Activated CD4-positive, alpha-beta T cell treated with anti-CD3 and anti-CD28 coated beads, Interleukin-2, amount 10 ng/mL, durations not matched to agents 7 days and 5 days (primary cell): Measurements from ENCODE around the gene CBR3. TPM values are rescaled to one million over a fixed set of nuclear protein-coding genes. Genes with fewer than 3 reads are reported as not detected.
"Not testable (repeated sequence)": the region's sequence is repeated elsewhere in the genome, so short reads cannot be mapped to it uniquely, and the experiment has no call there.

ENCODE experiments used
- CTCF ChIA-PET: fragments of 350-600 bp; sonication (Branson Sonifier 250); formaldehyde crosslinking; loops from one replicate; lab custom pipeline; 2021; ENCODE audit warnings: antibody characterized with exemption; lab: Charles Lee
- POLR2A ChIA-PET: fragments of 350-600 bp; sonication (Branson Sonifier 250); formaldehyde crosslinking; loops from one replicate; lab custom pipeline; 2021; ENCODE audit warnings: antibody characterized with exemption; lab: Charles Lee
- DNase-seq: peaks from one replicate; pipeline ENCODE4 v3.0.0-alpha.2; 2020
- H3K27ac Mint-ChIP-seq: one replicate; pipeline ENCODE4 v1.8.0; 2021; ENCODE audit warnings: mild to moderate bottlenecking, moderate library complexity, mixed read lengths
- H3K27me3 Mint-ChIP-seq: one replicate; pipeline ENCODE4 v1.8.0; 2021; ENCODE audit warnings: mixed read lengths
- H3K36me3 Mint-ChIP-seq: one replicate; pipeline ENCODE4 v1.8.0; 2021; ENCODE audit warnings: low read depth, mixed read lengths
- H3K4me1 Mint-ChIP-seq: one replicate; pipeline ENCODE4 v1.8.0; 2021; ENCODE audit warnings: mixed read lengths
- H3K4me3 Mint-ChIP-seq: one replicate; pipeline ENCODE4 v1.8.0; 2021; ENCODE audit warnings: mild to moderate bottlenecking, moderate library complexity, mixed read lengths
- H3K9me3 Mint-ChIP-seq: one replicate; pipeline ENCODE4 v1.8.0; 2021; ENCODE audit warnings: mixed read lengths
- total RNA-seq, 2 experiments: library from RNA; stranded (reverse); gene quantifications; one replicate each; pipeline ENCODE4 v1.2.3, GENCODE V29; 2021

The CBR3 gene
- total RNA-seq, 2 experiments from 2014 or later, result 24.4 to 30.9 TPM

DNA sequence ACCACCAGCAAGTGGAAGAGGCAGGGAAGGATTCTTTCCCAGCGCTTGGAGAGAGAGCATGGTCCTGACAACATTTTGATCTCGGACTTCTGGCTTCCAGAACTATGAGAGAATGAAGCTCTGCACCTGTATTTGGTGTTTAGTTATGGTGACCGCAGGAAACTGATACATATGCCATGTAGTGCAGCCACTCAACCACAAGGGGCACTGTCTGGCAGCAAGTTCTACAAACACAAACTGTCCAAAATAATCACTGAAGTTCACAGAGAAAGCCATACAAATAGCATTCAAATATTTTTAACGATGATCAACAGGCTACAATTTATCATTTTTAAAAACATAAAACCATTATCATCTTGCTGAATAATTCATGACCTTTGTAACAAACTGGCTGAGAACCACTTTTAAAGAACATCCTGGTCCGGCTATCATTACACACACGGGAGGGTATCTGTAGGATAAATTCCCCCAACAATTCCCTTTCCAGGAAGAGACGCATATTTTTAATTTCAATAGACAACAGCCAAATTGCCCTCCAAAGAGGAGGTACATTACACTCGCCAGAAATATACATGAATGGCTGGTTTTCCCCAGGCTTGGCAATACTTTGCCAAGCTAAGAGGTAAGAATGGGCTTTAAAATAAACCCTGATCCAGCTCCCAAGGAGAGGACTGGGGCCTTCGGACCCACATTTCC is 9.2 kb upstream of the CBR3 start:
- peaks cover 6% of the 10 kb centered on the region for H3K27me3 Mint-ChIP-seq
- DNase-seq, result peak; percentile 69
- CTCF ChIA-PET, result interaction anchor here (1.1 to 1.6 kb wide), 2 partner anchors 9 to 25 kb away, joined by 3 to 7 read pairs; no protein-coding TSS in a partner anchor
- H3K9me3 Mint-ChIP-seq, result no peaks in the 10 kb centered on the region
- H3K27ac Mint-ChIP-seq, result no peak overlapping the region
- H3K4me1 Mint-ChIP-seq, result peaks cover 26% of the 10 kb centered on the region
- POLR2A ChIA-PET, result no interaction called here
- H3K4me3 Mint-ChIP-seq, result no peak overlapping the region
- peaks cover under 1% of the 10 kb centered on the region for H3K36me3 Mint-ChIP-seq

DNA sequence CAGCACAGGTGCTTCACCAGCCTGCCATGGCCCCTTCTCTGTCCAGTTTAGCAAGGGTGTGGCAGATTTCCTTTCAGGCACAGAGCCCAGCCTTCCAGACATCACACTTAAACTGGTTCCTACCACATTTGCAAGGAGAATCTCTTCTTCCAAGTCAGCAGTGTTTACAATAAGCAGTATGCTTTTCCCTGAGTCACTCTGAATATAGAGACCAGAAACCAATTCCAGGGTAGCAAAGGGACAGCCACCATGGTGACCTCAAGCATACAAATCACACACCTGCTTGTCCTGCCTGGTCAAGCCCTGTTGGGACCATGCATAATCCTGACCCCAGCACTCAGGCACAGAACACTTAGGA is 8.7 kb upstream of the CBR3 start:
- Mint-ChIP-seq H3K36me3 (peaks cover 5% of the 10 kb centered on the region), H3K27me3 (peaks cover 6% of the 10 kb centered on the region), H3K4me3 (no peak overlapping the region), H3K9me3 (no peaks in the 10 kb centered on the region), H3K27ac (no peak overlapping the region), H3K4me1 (peaks cover 30% of the 10 kb centered on the region)
- ChIA-PET CTCF (interaction anchor here (1.7 kb wide), 1 partner anchor 11 kb away, joined by 6 read pairs; no protein-coding TSS in a partner anchor), POLR2A (no interaction called here)
- no peak for DNase-seq

GRCh38 chr21:36126621-36127110 is 8.2 kb upstream of the CBR3 start:
- ChIA-PET POLR2A (no interaction called here), CTCF (interaction anchor here (0.5 to 1.7 kb wide), 2 partner anchors 11 to 96 kb away, joined by 3 to 6 read pairs; no protein-coding TSS in a partner anchor)
- Mint-ChIP-seq H3K36me3 (peaks cover 5% of the 10 kb centered on the region), H3K4me1 (peaks cover 30% of the 10 kb centered on the region), H3K9me3 (no peaks in the 10 kb centered on the region), H3K27me3 (peaks cover 4% of the 10 kb centered on the region), H3K4me3 (no peak overlapping the region), H3K27ac (no peak overlapping the region)
- DNase-seq, result no peak

GRCh38 chr21:36127250-36127904 is 7.5 kb upstream of the CBR3 start:
- no peaks in the 10 kb centered on the region for H3K9me3 Mint-ChIP-seq
- no peak for DNase-seq
- no peak overlapping the region for H3K4me3 Mint-ChIP-seq
- H3K36me3 Mint-ChIP-seq, result peaks cover 9% of the 10 kb centered on the region
- peak overlapping the region; percentile 9 for H3K27ac Mint-ChIP-seq
- H3K4me1 Mint-ChIP-seq, result peaks cover 35% of the 10 kb centered on the region
- CTCF ChIA-PET, result interaction anchor here (0.7 to 1.7 kb wide), 2 partner anchors 12 to 14 kb away, joined by 3 to 6 read pairs; no protein-coding TSS in a partner anchor
- peaks cover 4% of the 10 kb centered on the region for H3K27me3 Mint-ChIP-seq
- POLR2A ChIA-PET, result no interaction called here

DNA sequence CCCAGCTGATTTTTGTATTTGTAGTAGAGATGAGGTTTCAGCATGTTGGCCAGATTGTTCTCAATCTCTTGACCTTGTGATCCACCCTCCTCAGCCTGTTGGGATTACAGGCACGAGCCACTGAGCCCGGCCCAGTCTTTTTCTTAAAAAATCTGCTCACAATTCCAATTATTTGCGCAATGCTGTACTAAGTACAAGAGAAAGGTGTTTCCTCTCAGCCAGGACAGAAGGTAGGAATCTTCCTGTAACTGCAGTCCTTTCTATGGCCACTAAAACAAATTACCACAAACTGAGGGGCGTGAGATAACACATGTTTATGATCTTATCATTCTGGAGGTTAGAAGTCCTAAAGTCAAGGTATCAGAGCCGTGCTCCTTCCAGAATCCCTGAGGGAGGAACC is 6.9 kb upstream of the CBR3 start:
- no peak overlapping the region for H3K4me3 Mint-ChIP-seq
- H3K9me3 Mint-ChIP-seq, result no peaks in the 10 kb centered on the region
- peaks cover 11% of the 10 kb centered on the region for H3K36me3 Mint-ChIP-seq
- DNase-seq, result no peak
- H3K27ac Mint-ChIP-seq, result peak overlapping the region; percentile 33
- CTCF ChIA-PET, result interaction anchor here (1.7 kb wide), 1 partner anchor 13 kb away, joined by 6 read pairs; no protein-coding TSS in a partner anchor
- peaks cover 35% of the 10 kb centered on the region for H3K4me1 Mint-ChIP-seq
- peaks cover 4% of the 10 kb centered on the region for H3K27me3 Mint-ChIP-seq
- POLR2A ChIA-PET, result no interaction called here

GRCh38 chr21:36129219-36129618 is 5.7 kb upstream of the CBR3 start:
- H3K4me1 Mint-ChIP-seq, result peaks cover 40% of the 10 kb centered on the region
- POLR2A ChIA-PET, result no interaction called here
- H3K4me3 Mint-ChIP-seq, result peak overlapping the region; percentile 23
- H3K27me3 Mint-ChIP-seq, result peaks cover 4% of the 10 kb centered on the region
- H3K27ac Mint-ChIP-seq, result peak overlapping the region; percentile 37
- no peaks in the 10 kb centered on the region for H3K9me3 Mint-ChIP-seq
- H3K36me3 Mint-ChIP-seq, result peaks cover 11% of the 10 kb centered on the region
- CTCF ChIA-PET, result interaction anchor here (1.1 kb wide), 1 partner anchor 131 kb away, joined by 3 read pairs; no protein-coding TSS in a partner anchor
- DNase-seq, result no peak

DNA sequence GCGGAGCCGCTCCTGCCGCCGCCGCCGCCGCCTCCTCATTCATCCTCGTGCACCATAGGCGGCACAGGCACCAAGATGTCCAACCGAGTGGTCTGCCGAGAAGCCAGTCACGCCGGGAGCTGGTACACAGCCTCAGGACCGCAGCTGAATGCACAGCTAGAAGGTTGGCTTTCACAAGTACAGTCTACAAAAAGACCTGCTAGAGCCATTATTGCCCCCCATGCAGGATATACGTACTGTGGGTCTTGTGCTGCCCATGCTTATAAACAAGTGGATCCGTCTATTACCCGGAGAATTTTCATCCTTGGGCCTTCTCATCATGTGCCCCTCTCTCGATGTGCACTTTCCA is 4.5 kb upstream of the CBR3 start:
- CTCF ChIA-PET, result not testable (repeated sequence)

GRCh38 chr21:36130839-36131238 is 4.0 kb upstream of the CBR3 start:
- peak overlapping the region; percentile 77 for H3K4me3 Mint-ChIP-seq
- H3K9me3 Mint-ChIP-seq, POLR2A ChIA-PET, DNase-seq, H3K27me3 Mint-ChIP-seq, H3K27ac Mint-ChIP-seq, CTCF ChIA-PET: not testable (repeated sequence)
- H3K4me1 Mint-ChIP-seq, result peaks cover 40% of the 10 kb centered on the region
- peaks cover 11% of the 10 kb centered on the region for H3K36me3 Mint-ChIP-seq

More for the DNA sequence above, 4.5 kb upstream of the CBR3 start:
- H3K27me3 Mint-ChIP-seq, POLR2A ChIA-PET, H3K9me3 Mint-ChIP-seq, DNase-seq: not testable (repeated sequence)
- Mint-ChIP-seq H3K27ac (peak overlapping the region; percentile 68), H3K4me3 (peak overlapping the region; percentile 77), H3K4me1 (peaks cover 43% of the 10 kb centered on the region), H3K36me3 (peaks cover 11% of the 10 kb centered on the region)

DNA sequence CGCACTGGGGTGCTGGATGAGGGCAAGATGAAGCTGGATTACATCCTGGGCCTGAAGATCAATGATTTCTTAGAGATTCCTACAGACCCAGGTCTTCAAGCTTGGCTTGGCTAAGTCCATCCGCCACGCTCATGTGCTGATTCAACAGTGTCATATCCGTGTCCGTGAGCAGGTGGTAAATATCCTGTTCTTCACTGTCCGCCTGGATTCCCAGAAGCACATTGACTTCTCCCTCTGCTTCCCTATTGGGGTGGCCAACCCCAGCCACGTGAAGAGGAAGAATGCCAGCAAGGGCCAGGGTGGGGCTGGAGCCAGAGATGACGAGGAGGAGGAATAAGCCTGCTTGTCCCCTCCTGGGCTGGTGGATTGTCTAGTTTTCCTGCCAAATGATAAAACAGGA is 2.2 kb upstream of the CBR3 start:
- CTCF ChIA-PET, result interaction anchor here (0.8 kb wide), 1 partner anchor 14 kb away, joined by 3 read pairs; no protein-coding TSS in a partner anchor
- H3K27ac Mint-ChIP-seq, result no peak overlapping the region
- peaks cover 2% of the 10 kb centered on the region for H3K27me3 Mint-ChIP-seq
- H3K4me1 Mint-ChIP-seq, result peaks cover 51% of the 10 kb centered on the region
- peaks cover 13% of the 10 kb centered on the region for H3K36me3 Mint-ChIP-seq
- no peak overlapping the region for H3K4me3 Mint-ChIP-seq
- no peaks in the 10 kb centered on the region for H3K9me3 Mint-ChIP-seq
- DNase-seq, result no peak
- POLR2A ChIA-PET, result no interaction called here

GRCh38 chr21:36135391-36136102 is 668 bp downstream of the CBR3 start:
- Mint-ChIP-seq H3K27ac (peak overlapping the region; percentile 97), H3K27me3 (no peaks in the 10 kb centered on the region)

DNA sequence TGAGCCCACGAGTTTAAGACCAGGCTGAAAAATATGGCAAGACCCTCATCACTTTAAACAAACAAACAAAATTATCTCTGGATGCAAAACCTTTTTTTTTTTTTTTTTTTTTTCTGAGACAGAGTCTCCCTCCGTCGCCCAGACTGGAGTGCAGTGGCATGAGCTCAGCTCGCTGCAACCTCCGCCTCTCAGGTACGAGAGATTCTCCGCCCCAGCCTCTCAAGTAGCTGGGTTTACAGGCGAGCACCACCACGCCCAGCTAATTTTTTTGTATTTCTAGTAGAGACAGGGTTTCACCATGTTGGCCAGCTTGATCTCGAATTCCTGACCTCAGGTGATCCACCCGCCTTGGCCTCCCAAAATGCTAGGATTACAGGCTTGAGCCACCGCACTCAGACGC is 4.9 kb downstream of the CBR3 start:
- DNase-seq, H3K4me3 Mint-ChIP-seq, POLR2A ChIA-PET, H3K27ac Mint-ChIP-seq, H3K9me3 Mint-ChIP-seq, H3K27me3 Mint-ChIP-seq: not testable (repeated sequence)
- H3K4me1 Mint-ChIP-seq, result peaks cover 38% of the 10 kb centered on the region
- peaks cover 33% of the 10 kb centered on the region for H3K36me3 Mint-ChIP-seq
- CTCF ChIA-PET, result interaction anchor here (1.4 to 1.7 kb wide), 2 partner anchors 13 to 67 kb away, joined by 4 to 5 read pairs; no protein-coding TSS in a partner anchor

More at GRCh38 chr21:36135391-36136102, 668 bp downstream of the CBR3 start:
- no peaks in the 10 kb centered on the region for H3K9me3 Mint-ChIP-seq
- POLR2A ChIA-PET, result interaction anchor here (1.0 to 1.4 kb wide), 2 partner anchors 70 to 163 kb away, joined by 3 to 5 read pairs; no protein-coding TSS in a partner anchor
- H3K36me3 Mint-ChIP-seq, result peaks cover 27% of the 10 kb centered on the region
- peak overlapping the region; percentile 88 for H3K4me3 Mint-ChIP-seq
- DNase-seq, result peak; percentile 73
- peaks cover 40% of the 10 kb centered on the region for H3K4me1 Mint-ChIP-seq
- CTCF ChIA-PET, result interaction anchor here (1.4 to 2.9 kb wide), 2 partner anchors 17 to 195 kb away, joined by 4 to 7 read pairs; no protein-coding TSS in a partner anchor

DNA sequence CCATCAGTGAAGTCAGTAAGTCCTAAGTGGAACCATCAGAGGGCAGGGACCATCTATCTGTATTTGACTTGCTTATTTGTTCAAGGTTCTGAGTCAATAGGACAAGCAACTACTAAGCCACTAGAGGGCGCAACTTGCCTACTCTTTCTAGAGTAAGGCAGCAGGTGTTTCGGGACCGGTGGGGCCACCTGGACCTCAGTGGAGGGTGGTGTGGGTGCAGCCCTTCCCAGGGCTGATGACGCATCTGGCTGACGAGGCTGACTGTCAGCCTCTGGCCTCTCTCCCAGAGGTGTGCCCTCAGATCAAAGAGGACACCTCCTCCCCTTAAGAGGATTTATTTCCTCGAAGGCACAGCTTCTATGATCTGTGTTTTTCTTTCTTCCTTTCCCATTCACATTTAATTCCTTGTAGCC is 6.6 kb downstream of the CBR3 start:
- peak; percentile 95 for DNase-seq
- Mint-ChIP-seq H3K4me3 (no peak overlapping the region), H3K4me1 (peaks cover 45% of the 10 kb centered on the region), H3K9me3 (peaks cover 3% of the 10 kb centered on the region), H3K27me3 (no peaks in the 10 kb centered on the region), H3K36me3 (peaks cover 45% of the 10 kb centered on the region), H3K27ac (peak overlapping the region; percentile 60)
- POLR2A ChIA-PET, result no interaction called here
- CTCF ChIA-PET, result interaction anchor here (1.0 to 1.6 kb wide), 4 partner anchors 9 to 14 kb away, joined by 3 to 7 read pairs (median 5); no protein-coding TSS in a partner anchor
